Loucy (cell line): ENCODE results near the gene TMEM132A.

ENCODE experiments used
- H2AFZ ChIP-seq: fragments of 200-600 bp; sonication (generic); 2 replicates; pipeline ENCODE4 v1.6.0; 2016; ENCODE audit warnings: antibody characterized with exemption, mild to moderate bottlenecking, low read length, moderate library complexity
- H3F3A ChIP-seq: fragments of 200-600 bp; 2 replicates; pipeline ENCODE4 v1.6.0; 2016; ENCODE audit warnings: antibody characterized with exemption, low read depth, mild to moderate bottlenecking
- H3K27me3 ChIP-seq: fragments of 200-600 bp; sonication (generic); 2 replicates; pipeline ENCODE4 v1.6.1; 2014; ENCODE audit warnings: low read length, mild to moderate bottlenecking; ENCODE audit not compliant: insufficient read depth, poor library complexity, severe bottlenecking
- H3K36me3 ChIP-seq: fragments of 200-600 bp; sonication (generic); 2 replicates; pipeline ENCODE4 v1.6.1; 2016; ENCODE audit warnings: low read length; ENCODE audit not compliant: insufficient read depth
- H3K4me1 ChIP-seq: fragments of 200-600 bp; sonication (generic); 2 replicates; pipeline ENCODE4 v1.5.1; 2014; ENCODE audit warnings: low read length, mild to moderate bottlenecking; ENCODE audit not compliant: insufficient read depth, poor library complexity, severe bottlenecking
- H3K4me2 ChIP-seq: fragments of 200-600 bp; sonication (generic); 2 replicates; pipeline ENCODE4 v1.6.0; 2014; ENCODE audit warnings: antibody characterized with exemption, low read length, low read depth, mild to moderate bottlenecking; ENCODE audit not compliant: poor library complexity, severe bottlenecking
- H3K4me3 ChIP-seq: fragments of 200-600 bp; sonication (generic); 2 replicates; pipeline ENCODE4 v1.5.1; 2014; ENCODE audit warnings: low read length, mild to moderate bottlenecking, mixed read lengths; ENCODE audit not compliant: poor library complexity, severe bottlenecking
- H3K79me2 ChIP-seq: fragments of 200-600 bp; sonication (generic); 2 replicates; pipeline ENCODE4 v1.6.1; 2014; ENCODE audit warnings: low read length; ENCODE audit not compliant: insufficient read depth
- H3K9ac ChIP-seq: fragments of 200-600 bp; sonication (generic); 2 replicates; pipeline ENCODE4 v1.6.0; 2014; ENCODE audit warnings: mild to moderate bottlenecking, low read depth, low read length, moderate library complexity; ENCODE audit not compliant: poor library complexity, severe bottlenecking
- H3K9me2 ChIP-seq: fragments of 200-600 bp; sonication (generic); replicated peaks from 2 replicates; pipeline ENCODE4 v1.6.1; 2016; ENCODE audit warnings: low read depth, low read length, mixed read lengths
- H3K9me3 ChIP-seq: fragments of 200-600 bp; sonication (generic); 2 replicates; pipeline ENCODE4 v1.6.1; 2014; ENCODE audit warnings: mild to moderate bottlenecking, antibody characterized with exemption, low read length, low read depth; ENCODE audit not compliant: insufficient read depth
- H4K20me1 ChIP-seq: fragments of 200-600 bp; sonication (generic); 2 replicates; pipeline ENCODE4 v1.6.0; 2014; ENCODE audit warnings: antibody characterized with exemption, low read length, mild to moderate bottlenecking; ENCODE audit not compliant: insufficient read depth, poor library complexity, severe bottlenecking
- EZH2phosphoT487 ChIP-seq: fragments of 200-600 bp; IDR thresholded peaks from 2 replicates; pipeline ENCODE4 v1.6.1; 2018; ENCODE audit warnings: antibody characterized with exemption, mild to moderate bottlenecking, moderate library complexity, borderline replicate concordance
- TF ChIP-seq, protein P1 (sequence below): fragments of 200-600 bp; sonication (generic); conservative IDR thresholded peaks from 2 replicates; pipeline ENCODE4 v1.5.1; 2014; ENCODE audit warnings: mild to moderate bottlenecking, antibody characterized with exemption, low read length

Gene TMEM132A

DNA sequence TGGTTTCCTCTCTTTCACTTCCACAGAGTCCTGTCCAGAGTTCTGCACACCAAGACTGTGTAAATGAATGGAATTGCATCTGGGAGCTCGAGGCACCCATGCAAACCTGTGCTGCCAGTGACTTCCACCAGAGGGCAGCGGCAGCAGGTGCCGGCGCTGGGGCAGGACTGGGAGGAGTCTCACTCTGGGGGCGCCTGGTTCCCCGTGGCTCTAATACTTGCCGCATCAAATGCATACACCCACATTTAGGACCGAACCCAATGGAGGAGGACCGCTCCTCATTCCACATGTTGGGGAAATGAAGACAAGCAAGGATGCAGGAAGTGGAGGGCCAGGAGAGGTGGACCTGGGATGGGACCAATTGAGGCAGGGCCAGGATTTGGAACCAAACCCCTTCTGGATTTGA, 46.1 kb downstream of the TMEM132A start:
- Histone ChIP-seq H3K4me3 (no peak overlapping the region), H3K79me2 (peaks cover 18% of the 10 kb centered on the region; the same call in 1 of the 2 replicates), H3K36me3 (no peaks in the 10 kb centered on the region), H3K9ac (no peak overlapping the region), H3F3A (no peaks in the 10 kb centered on the region), H3K9me3 (no peaks in the 10 kb centered on the region), H2AFZ (peak overlapping the region; percentile 25; the same call in 1 of the 2 replicates), H3K4me2 (peak overlapping the region; percentile 97), H3K9me2 (no peaks in the 10 kb centered on the region), H3K4me1 (peaks cover 37% of the 10 kb centered on the region), H4K20me1 (no peaks in the 10 kb centered on the region), H3K27me3 (no peaks in the 10 kb centered on the region)
- no peak for TF ChIP-seq EZH2phosphoT487
- TF ChIP-seq, protein P1, sequence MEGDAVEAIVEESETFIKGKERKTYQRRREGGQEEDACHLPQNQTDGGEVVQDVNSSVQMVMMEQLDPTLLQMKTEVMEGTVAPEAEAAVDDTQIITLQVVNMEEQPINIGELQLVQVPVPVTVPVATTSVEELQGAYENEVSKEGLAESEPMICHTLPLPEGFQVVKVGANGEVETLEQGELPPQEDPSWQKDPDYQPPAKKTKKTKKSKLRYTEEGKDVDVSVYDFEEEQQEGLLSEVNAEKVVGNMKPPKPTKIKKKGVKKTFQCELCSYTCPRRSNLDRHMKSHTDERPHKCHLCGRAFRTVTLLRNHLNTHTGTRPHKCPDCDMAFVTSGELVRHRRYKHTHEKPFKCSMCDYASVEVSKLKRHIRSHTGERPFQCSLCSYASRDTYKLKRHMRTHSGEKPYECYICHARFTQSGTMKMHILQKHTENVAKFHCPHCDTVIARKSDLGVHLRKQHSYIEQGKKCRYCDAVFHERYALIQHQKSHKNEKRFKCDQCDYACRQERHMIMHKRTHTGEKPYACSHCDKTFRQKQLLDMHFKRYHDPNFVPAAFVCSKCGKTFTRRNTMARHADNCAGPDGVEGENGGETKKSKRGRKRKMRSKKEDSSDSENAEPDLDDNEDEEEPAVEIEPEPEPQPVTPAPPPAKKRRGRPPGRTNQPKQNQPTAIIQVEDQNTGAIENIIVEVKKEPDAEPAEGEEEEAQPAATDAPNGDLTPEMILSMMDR: peak; percentile 95

DNA sequence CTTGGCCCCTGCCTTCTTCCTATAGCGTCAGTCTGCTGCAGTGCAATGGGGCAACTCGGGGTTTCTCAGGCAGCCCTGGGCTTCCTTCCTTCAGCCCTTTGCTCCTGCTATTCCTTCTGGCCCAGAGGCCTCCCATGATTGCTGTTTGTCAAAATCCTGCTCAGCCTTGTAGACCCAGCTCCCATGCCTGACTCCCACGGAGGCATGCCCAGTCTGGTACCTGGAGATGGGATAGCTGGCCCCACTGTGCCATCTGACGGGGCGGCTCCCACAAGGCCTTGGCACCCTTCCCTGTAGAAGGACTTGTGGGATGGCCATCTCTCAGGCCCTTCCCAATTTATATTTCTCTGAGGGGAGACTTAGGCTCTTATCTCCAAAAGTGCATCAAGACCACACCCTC, 46.6 kb downstream of the TMEM132A start:
- Histone ChIP-seq H4K20me1 (no peaks in the 10 kb centered on the region), H3K4me2 (peak overlapping the region; percentile 97), H2AFZ (peak overlapping the region; percentile 74), H3K79me2 (peaks cover 18% of the 10 kb centered on the region; the same call in 1 of the 2 replicates), H3F3A (no peaks in the 10 kb centered on the region), H3K4me3 (peak overlapping the region; percentile 76), H3K4me1 (peaks cover 37% of the 10 kb centered on the region), H3K9ac (peak overlapping the region; percentile 82), H3K27me3 (no peaks in the 10 kb centered on the region), H3K36me3 (no peaks in the 10 kb centered on the region), H3K9me2 (no peaks in the 10 kb centered on the region), H3K9me3 (no peaks in the 10 kb centered on the region)
- TF ChIP-seq EZH2phosphoT487: no peak
- TF ChIP-seq, protein P1: no peak

DNA sequence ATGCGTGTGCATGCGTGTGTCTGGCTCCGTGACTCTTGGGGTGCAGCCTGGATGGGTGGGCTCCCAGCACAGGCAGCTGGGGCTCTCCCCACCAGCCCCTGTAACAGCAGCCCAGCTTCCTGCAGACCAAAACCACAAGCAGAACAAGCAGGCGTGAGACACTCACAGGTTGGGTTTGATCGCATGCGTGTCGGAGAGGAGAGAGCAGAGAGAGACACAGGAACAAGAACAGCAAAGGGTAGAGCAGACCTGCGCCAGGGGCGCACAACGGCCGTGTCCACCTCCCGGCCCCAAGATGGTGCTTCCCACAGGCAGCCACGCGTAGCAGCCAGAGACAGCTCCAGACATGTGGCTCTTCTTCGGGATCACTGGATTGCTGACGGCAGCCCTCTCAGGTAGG, 47.3 kb downstream of the TMEM132A start, which contains the start of gene CD6:
Gene CD6 (plus strand): TSS at position 161 of the 400 bp plus-strand sequence. CDS start 186 bp downstream, at position 347.
- Histone ChIP-seq H3K4me3 (peak within 1 kb of the TSS; percentile 76), H3K36me3 (no peaks in the 10 kb centered on the region), H3F3A (no peaks in the 10 kb centered on the region), H3K9me3 (no peaks in the 10 kb centered on the region), H2AFZ (peak within 1 kb of the TSS; percentile 74), H3K79me2 (peaks cover 18% of the 10 kb centered on the region; the same call in 1 of the 2 replicates), H3K9ac (peak within 1 kb of the TSS; percentile 82), H3K4me2 (peak within 1 kb of the TSS; percentile 97), H3K9me2 (no peaks in the 10 kb centered on the region), H4K20me1 (no peaks in the 10 kb centered on the region), H3K27me3 (no peaks in the 10 kb centered on the region), H3K4me1 (peaks cover 40% of the 10 kb centered on the region)
- TF ChIP-seq EZH2phosphoT487: no peak
- TF ChIP-seq, protein P1: no peak
